Neural progenitor cell (in vitro differentiated cells): Measurements from ENCODE around the gene SCMH1. TPM values are rescaled to one million over a fixed set of nuclear protein-coding genes. Genes with fewer than 3 reads are reported as not detected.
A peak's percentile ranks its signal among the peaks of the same experiment; 100 is the strongest.

Experiments
- DNase-seq: peaks from one replicate; pipeline ENCODE4 v3.0.0-alpha.2; 2016; ENCODE audit warnings: low spot score
- H2AFZ ChIP-seq: fragments of 200-600 bp; sonication (generic); replicated peaks from 2 replicates; pipeline ENCODE4 v1.6.1; 2016; ENCODE audit warnings: antibody characterized with exemption
- H3F3A ChIP-seq: fragments of 200-600 bp; sonication (generic); 2 replicates; pipeline ENCODE4 v1.6.1; 2016; ENCODE audit warnings: antibody characterized with exemption, low read depth
- H3K27ac ChIP-seq: fragments of 200-600 bp; sonication (generic); 2 replicates; pipeline ENCODE4 v1.5.1; 2016; ENCODE audit warnings: mild to moderate bottlenecking
- H3K27me3 ChIP-seq: fragments of 200-600 bp; sonication (generic); 2 replicates; pipeline ENCODE4 v1.6.1; 2016; ENCODE audit warnings: mild to moderate bottlenecking, moderate library complexity
- H3K36me3 ChIP-seq: fragments of 200-600 bp; sonication (generic); 2 replicates; pipeline ENCODE4 v1.5.1; 2016
- H3K4me1 ChIP-seq: fragments of 200-600 bp; sonication (generic); 2 replicates; pipeline ENCODE4 v1.6.1; 2016; ENCODE audit warnings: mixed run types
- H3K4me2 ChIP-seq: fragments of 200-600 bp; sonication (generic); 2 replicates; pipeline ENCODE4 v1.6.1; 2016
- H3K4me3 ChIP-seq: fragments of 200-600 bp; sonication (generic); 2 replicates; pipeline ENCODE4 v1.5.1; 2016
- H3K79me2 ChIP-seq: fragments of 200-600 bp; sonication (generic); 2 replicates; pipeline ENCODE4 v1.6.1; 2016; ENCODE audit warnings: low read depth
- H3K9ac ChIP-seq: fragments of 200-600 bp; sonication (generic); 2 replicates; pipeline ENCODE4 v1.6.1; 2016
- H3K9me3 ChIP-seq: fragments of 200-600 bp; sonication (generic); 2 replicates; pipeline ENCODE4 v1.5.1; 2016; ENCODE audit warnings: low read depth
- H4K20me1 ChIP-seq: fragments of 200-600 bp; sonication (generic); 2 replicates; pipeline ENCODE4 v1.6.1; 2016; ENCODE audit warnings: low read depth
- H3K27ac Mint-ChIP-seq: 3 replicates; pipeline ENCODE4 v1.8.0; 2021; ENCODE audit warnings: mixed read lengths
- H3K27me3 Mint-ChIP-seq: 2 replicates; pipeline ENCODE4 v1.8.0; 2022; ENCODE audit warnings: low read depth, mild to moderate bottlenecking, inconsistent platforms, moderate library complexity, mixed read lengths; ENCODE audit not compliant: insufficient read depth
- H3K36me3 Mint-ChIP-seq: 3 replicates; pipeline ENCODE4 v1.8.0; 2021; ENCODE audit warnings: mixed read lengths
- H3K4me1 Mint-ChIP-seq: 3 replicates; pipeline ENCODE4 v1.8.0; 2021; ENCODE audit warnings: mixed read lengths
- H3K4me3 Mint-ChIP-seq: 3 replicates; pipeline ENCODE4 v1.8.0; 2021; ENCODE audit warnings: mild to moderate bottlenecking, moderate library complexity, mixed read lengths
- H3K9me3 Mint-ChIP-seq: 3 replicates; pipeline ENCODE4 v1.8.0; 2020; ENCODE audit warnings: mixed read lengths
- EZH2 ChIP-seq: fragments of 200-600 bp; sonication (generic); IDR thresholded peaks from 2 replicates; pipeline ENCODE4 v1.6.1; 2017; ENCODE audit warnings: antibody characterized with exemption, mild to moderate bottlenecking, moderate library complexity
- EZH2phosphoT487 ChIP-seq: fragments of 200-600 bp; sonication (generic); IDR thresholded peaks from 2 replicates; pipeline ENCODE4 v1.6.1; 2017; ENCODE audit warnings: antibody characterized with exemption
- total RNA-seq: library from RNA; depleted of rRNA; stranded (reverse); fragments of >200 nt; gene quantifications from 2 replicates; pipeline ENCODE4 v1.2.3, GENCODE V29; 2015; ENCODE audit warnings: low replicate concordance
- TF ChIP-seq, protein P1 (sequence below): fragments of 200-600 bp; sonication (generic); IDR thresholded peaks from 2 replicates; pipeline ENCODE4 v1.5.1; 2017; ENCODE audit warnings: antibody characterized with exemption, mild to moderate bottlenecking

Gene SCMH1
- total RNA-seq, 1 donor from 2014 or later, result 16.1 TPM

DNA sequence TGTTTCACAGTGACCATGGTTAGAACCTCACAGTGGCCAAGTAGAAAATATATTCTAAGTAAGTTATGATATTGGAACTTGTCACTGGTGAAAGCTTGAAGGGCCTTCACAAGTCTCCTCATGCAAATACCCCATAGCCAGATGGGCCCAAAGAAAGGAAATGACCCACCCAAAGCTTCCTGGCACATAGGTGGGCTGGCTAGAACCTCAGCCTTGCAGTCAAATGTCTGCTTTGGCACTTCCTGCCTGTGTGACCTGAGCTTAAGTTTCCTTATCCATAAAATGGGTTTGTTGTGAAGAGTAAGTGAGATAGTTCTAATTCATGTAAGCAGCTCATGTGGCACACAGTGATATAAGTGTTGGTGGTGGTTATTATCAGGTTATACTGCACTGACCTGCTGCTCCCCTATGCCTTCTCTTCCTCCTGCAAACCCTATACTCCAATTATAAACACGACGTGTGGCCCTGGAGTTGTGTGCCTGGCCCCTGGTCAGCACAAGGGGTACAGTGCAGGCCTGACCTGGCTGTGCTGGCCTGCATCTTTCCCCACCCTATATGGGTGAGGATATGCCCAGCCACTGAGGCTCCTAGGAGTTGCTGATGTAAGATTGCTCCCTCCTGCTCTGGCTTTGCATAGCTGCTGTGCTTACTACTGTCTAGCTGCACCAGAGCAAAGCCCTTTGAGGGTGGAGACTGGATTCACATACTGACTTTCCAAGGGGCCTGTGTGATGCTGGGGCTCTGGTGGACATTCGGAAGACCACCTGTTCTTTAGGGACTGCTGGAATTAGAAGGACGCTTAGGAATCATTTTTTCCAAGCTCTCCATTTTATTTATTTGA is 215.9 kb downstream of the SCMH1 start:
- no peaks in the 10 kb centered on the region for H3K9me3 Mint-ChIP-seq
- H3K27me3 Mint-ChIP-seq, result peaks cover 2% of the 10 kb centered on the region
- H3K79me2 ChIP-seq, result no peaks in the 10 kb centered on the region
- H3K27ac Mint-ChIP-seq, result no peak overlapping the region
- DNase-seq, result no peak
- peaks cover 27% of the 10 kb centered on the region for H3K36me3 Mint-ChIP-seq
- H3K4me1 Mint-ChIP-seq, result peaks cover 15% of the 10 kb centered on the region
- no peak overlapping the region for H3K4me2 ChIP-seq
- no peak overlapping the region for H3K4me3 Mint-ChIP-seq
- no peak overlapping the region for H2AFZ ChIP-seq
- H4K20me1 ChIP-seq, result peaks cover 6% of the 10 kb centered on the region
- H3K36me3 ChIP-seq, result no peaks in the 10 kb centered on the region
- peaks cover 11% of the 10 kb centered on the region for H3F3A ChIP-seq
- no peak overlapping the region for H3K9ac ChIP-seq
- no peaks in the 10 kb centered on the region for H3K27me3 ChIP-seq
- no peak for TF ChIP-seq EZH2phosphoT487
- TF ChIP-seq, protein P1, sequence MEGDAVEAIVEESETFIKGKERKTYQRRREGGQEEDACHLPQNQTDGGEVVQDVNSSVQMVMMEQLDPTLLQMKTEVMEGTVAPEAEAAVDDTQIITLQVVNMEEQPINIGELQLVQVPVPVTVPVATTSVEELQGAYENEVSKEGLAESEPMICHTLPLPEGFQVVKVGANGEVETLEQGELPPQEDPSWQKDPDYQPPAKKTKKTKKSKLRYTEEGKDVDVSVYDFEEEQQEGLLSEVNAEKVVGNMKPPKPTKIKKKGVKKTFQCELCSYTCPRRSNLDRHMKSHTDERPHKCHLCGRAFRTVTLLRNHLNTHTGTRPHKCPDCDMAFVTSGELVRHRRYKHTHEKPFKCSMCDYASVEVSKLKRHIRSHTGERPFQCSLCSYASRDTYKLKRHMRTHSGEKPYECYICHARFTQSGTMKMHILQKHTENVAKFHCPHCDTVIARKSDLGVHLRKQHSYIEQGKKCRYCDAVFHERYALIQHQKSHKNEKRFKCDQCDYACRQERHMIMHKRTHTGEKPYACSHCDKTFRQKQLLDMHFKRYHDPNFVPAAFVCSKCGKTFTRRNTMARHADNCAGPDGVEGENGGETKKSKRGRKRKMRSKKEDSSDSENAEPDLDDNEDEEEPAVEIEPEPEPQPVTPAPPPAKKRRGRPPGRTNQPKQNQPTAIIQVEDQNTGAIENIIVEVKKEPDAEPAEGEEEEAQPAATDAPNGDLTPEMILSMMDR, result no peak
- TF ChIP-seq EZH2, result no peak
- H3K4me1 ChIP-seq, result peaks cover 5% of the 10 kb centered on the region
- no peaks in the 10 kb centered on the region for H3K9me3 ChIP-seq
- no peak overlapping the region for H3K27ac ChIP-seq
- H3K4me3 ChIP-seq, result no peak overlapping the region

- Histone ChIP-seq H3F3A (peaks cover 11% of the 10 kb centered on the region), H3K4me1 (peaks cover 5% of the 10 kb centered on the region), H3K4me2 (no peak overlapping the region), H3K27ac (no peak overlapping the region), H3K9ac (no peak overlapping the region), H3K4me3 (no peak overlapping the region), H3K79me2 (no peaks in the 10 kb centered on the region), H3K36me3 (no peaks in the 10 kb centered on the region), H3K9me3 (no peaks in the 10 kb centered on the region), H2AFZ (no peak overlapping the region), H4K20me1 (peaks cover 6% of the 10 kb centered on the region), H3K27me3 (no peaks in the 10 kb centered on the region)
- Mint-ChIP-seq H3K4me3 (no peak overlapping the region), H3K4me1 (peaks cover 15% of the 10 kb centered on the region), H3K27ac (peak overlapping the region; percentile 84), H3K36me3 (peaks cover 20% of the 10 kb centered on the region), H3K9me3 (no peaks in the 10 kb centered on the region), H3K27me3 (peaks cover 2% of the 10 kb centered on the region)
- DNase-seq, result peak; percentile 44
- no peak for TF ChIP-seq EZH2
- TF ChIP-seq, protein P1, result peak; percentile 34
These were observed 217.2 kb downstream of the SCMH1 start for GRCh38 chr1:41024953-41025352.

DNA sequence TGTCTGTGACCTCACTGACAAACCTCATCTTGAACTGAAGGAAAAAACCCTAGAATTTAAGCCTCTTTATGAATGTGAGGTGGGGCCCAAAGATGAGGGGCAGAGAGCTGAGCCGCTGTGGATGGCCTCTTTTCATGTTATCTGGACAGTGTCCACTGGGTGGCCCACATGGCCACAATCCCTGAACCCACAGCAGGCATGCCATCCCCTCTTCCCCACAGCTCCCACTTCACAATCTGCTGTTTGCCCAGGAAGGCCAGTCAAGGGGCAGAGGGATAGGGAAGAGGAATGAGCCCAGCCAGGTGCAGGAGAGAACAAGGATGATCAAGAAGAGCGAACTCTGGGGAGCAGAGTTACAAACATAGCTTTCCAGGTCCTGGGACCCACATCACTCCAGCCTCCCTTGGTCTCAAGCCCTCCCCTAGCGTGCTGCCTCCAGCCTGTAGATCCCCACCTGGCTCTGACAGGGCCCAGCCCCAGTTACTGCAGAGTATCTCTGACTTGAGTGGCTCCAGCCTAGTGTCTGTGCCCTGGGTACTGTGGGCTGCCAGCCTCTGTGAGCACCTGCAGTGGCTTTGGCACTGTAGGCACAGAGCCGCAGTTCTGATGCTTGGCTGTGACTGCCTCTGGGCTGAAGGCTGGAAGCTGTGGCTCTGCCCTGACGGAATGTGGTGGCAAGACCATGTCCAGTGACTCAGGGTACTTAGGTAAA is 218.7 kb downstream of the SCMH1 start:
- H3K9me3 Mint-ChIP-seq, result no peaks in the 10 kb centered on the region
- H3K79me2 ChIP-seq, result no peaks in the 10 kb centered on the region
- H3F3A ChIP-seq, result peaks cover 14% of the 10 kb centered on the region
- H3K27ac Mint-ChIP-seq, result no peak overlapping the region
- H2AFZ ChIP-seq, result no peak overlapping the region
- H3K4me3 ChIP-seq, result no peak overlapping the region
- no peak overlapping the region for H3K9ac ChIP-seq
- no peak overlapping the region for H3K4me2 ChIP-seq
- peaks cover 15% of the 10 kb centered on the region for H3K4me1 Mint-ChIP-seq
- peaks cover 6% of the 10 kb centered on the region for H4K20me1 ChIP-seq
- no peaks in the 10 kb centered on the region for H3K9me3 ChIP-seq
- no peak overlapping the region for H3K27ac ChIP-seq
- no peaks in the 10 kb centered on the region for H3K27me3 ChIP-seq
- H3K36me3 Mint-ChIP-seq, result peaks cover 21% of the 10 kb centered on the region
- TF ChIP-seq, protein P1, result peak; percentile 37
- TF ChIP-seq EZH2, result no peak
- H3K36me3 ChIP-seq, result no peaks in the 10 kb centered on the region
- no peak overlapping the region for H3K4me3 Mint-ChIP-seq
- H3K4me1 ChIP-seq, result peaks cover 5% of the 10 kb centered on the region
- peak; percentile 7 for DNase-seq
- peaks cover 7% of the 10 kb centered on the region for H3K27me3 Mint-ChIP-seq
